Measurements from ENCODE around the gene CEBPZ.
"Not testable (repeated sequence)": the region's sequence is repeated elsewhere in the genome, so short reads cannot be mapped to it uniquely, and the experiment has no call there.

CEBPZ gene, protein sequence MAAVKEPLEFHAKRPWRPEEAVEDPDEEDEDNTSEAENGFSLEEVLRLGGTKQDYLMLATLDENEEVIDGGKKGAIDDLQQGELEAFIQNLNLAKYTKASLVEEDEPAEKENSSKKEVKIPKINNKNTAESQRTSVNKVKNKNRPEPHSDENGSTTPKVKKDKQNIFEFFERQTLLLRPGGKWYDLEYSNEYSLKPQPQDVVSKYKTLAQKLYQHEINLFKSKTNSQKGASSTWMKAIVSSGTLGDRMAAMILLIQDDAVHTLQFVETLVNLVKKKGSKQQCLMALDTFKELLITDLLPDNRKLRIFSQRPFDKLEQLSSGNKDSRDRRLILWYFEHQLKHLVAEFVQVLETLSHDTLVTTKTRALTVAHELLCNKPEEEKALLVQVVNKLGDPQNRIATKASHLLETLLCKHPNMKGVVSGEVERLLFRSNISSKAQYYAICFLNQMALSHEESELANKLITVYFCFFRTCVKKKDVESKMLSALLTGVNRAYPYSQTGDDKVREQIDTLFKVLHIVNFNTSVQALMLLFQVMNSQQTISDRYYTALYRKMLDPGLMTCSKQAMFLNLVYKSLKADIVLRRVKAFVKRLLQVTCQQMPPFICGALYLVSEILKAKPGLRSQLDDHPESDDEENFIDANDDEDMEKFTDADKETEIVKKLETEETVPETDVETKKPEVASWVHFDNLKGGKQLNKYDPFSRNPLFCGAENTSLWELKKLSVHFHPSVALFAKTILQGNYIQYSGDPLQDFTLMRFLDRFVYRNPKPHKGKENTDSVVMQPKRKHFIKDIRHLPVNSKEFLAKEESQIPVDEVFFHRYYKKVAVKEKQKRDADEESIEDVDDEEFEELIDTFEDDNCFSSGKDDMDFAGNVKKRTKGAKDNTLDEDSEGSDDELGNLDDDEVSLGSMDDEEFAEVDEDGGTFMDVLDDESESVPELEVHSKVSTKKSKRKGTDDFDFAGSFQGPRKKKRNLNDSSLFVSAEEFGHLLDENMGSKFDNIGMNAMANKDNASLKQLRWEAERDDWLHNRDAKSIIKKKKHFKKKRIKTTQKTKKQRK

GRCh38 chr2:37231241-37232130, at the start of gene CEBPZ, which contains the start of gene NDUFAF7:
Gene CEBPZ (minus strand): TSS chr2:37231596. CDS start chr2:37231567, 29 bp downstream.
Gene NDUFAF7 (plus strand): TSS chr2:37231658. CDS start chr2:37231706, 48 bp downstream.
- DNase-seq, result peak; percentile 94

- DNase-seq, result no peak
Measured at GRCh38 chr2:37276291-37276690, 44.9 kb upstream of the CEBPZ start.

DNA sequence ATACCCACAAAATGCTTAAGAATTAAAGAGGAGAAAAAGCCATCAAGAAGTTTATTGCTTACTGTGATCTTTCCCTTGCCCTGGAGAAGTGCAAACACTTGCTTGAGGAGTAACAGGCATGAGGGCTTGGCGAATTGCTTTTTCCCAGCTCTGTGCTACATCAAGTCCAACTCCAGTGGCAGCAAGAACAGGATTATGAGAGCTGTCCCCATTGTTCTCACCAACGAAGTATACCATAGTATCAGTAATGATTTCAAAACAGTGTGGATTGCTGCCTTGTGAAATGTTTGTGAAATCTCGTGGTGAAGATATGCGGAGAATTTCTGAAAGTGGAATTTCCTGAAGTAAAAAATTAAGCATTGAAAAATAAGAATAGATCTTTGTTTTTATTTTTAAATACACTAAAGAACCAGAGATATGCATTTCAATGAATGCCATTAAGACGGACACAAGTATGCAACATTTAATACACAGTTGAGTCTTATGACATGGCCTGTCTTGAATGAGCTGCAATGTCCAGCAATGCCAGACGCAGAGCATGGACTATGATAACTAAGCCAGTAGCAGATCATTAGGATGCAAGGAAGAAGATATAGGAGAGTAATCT, 43.1 kb upstream of the CEBPZ start:
- no peak for DNase-seq

- no peak for DNase-seq
Measured at GRCh38 chr2:37271376-37272067, 40.1 kb upstream of the CEBPZ start.

GRCh38 chr2:37268111-37268510, 36.7 kb upstream of the CEBPZ start:
- DNase-seq, result no peak

GRCh38 chr2:37267685-37268084, 36.3 kb upstream of the CEBPZ start:
- DNase-seq, result no peak

- no peak for DNase-seq
Measured at GRCh38 chr2:37263839-37264238, 32.4 kb upstream of the CEBPZ start.

GRCh38 chr2:37262522-37262921, 31.1 kb upstream of the CEBPZ start:
- DNase-seq, result no peak

- DNase-seq, result no peak
Measured at GRCh38 chr2:37250869-37251740, 19.7 kb upstream of the CEBPZ start.

- no peak for DNase-seq
Measured at GRCh38 chr2:37246205-37246604, 14.8 kb upstream of the CEBPZ start.

GRCh38 chr2:37244755-37245154, 13.4 kb upstream of the CEBPZ start:
- DNase-seq, result no peak

DNA sequence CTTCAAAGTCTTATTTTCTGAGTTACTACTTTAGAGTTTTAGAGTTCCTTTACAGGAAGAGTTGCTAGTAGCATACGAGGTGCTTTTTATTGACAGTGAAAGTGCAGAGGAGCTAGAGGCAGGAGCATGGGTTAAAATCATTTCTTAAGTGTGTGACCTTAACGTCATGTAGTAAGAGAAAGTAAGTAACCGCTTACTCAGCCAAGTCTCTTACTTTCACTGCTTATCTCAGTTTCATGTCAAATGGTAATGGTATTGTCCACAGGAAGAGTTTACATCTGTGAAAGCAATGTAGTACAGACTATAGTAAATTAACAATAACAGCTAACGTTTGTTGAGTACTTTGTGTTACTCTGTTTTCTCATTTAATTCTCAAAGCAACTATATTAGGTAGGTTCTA, 12.6 kb upstream of the CEBPZ start:
- DNase-seq, result no peak

DNA sequence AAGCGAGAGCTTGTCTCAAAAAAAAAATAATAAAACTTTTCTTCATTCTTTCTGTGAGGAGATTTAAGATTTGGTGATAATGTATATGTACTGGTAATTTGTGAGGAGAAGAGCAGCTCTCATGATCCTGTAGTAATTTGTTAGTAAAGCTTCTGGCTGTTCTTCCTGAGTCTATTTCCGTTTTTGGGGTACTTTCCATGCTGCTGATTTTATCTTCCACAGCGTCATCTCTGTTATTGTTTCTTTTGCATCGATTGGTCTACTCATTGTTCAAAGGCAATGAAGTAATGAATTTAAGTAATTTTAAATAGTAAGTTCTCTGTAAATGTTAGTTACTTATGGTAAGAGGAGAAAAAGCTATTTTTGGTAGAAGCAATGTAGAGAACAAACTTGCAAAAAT, 12.0 kb upstream of the CEBPZ start:
- no peak for DNase-seq

GRCh38 chr2:37232131-37232933, 936 bp upstream of the CEBPZ start:
- no peak for DNase-seq

DNA sequence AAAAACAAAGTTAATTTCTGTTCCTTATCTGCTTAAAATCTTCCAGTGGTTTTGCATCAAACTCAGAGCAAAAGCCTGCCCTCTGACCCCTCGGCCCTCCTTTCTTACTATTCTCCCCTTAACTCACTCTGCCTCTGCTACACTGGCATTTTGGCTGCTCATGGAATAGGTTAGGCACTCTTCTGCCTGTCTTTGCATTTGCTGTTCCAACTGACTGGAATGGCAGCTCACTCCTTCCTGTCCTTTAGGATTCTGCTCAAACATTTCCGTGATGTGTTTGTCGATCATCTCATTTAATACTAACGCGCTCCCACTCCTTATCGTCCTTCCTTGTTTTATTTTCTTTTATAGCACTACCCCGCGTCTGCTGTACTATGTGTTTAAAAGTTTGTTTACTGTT, 815 bp downstream of the CEBPZ start:
- no peak for DNase-seq

GRCh38 chr2:37228788-37229187, 2.6 kb downstream of the CEBPZ start:
- DNase-seq, result no peak

GRCh38 chr2:37226863-37227262, 4.5 kb downstream of the CEBPZ start:
- no peak for DNase-seq

DNA sequence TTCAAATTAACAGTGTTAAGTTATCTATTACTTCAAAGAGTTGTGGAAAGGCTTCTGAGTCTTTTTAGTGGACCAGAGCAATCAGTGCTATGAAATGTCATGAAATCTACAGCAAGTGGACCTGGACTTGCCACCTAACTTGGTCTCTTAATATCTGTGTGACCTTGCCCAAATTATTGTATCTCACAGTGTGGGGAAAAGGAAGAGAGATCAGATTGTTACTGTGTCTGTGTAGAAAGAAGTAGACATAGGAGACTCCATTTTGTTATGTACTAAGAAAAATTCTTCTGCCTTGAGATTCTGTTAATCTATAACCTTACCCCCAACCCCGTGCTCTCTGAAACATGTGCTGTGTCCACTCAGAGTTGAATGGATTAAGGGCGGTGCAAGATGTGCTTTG, 6.3 kb downstream of the CEBPZ start:
- not testable (repeated sequence) for DNase-seq

- DNase-seq, result no peak
Measured at GRCh38 chr2:37224063-37224462, 7.3 kb downstream of the CEBPZ start.
